ENCODE data around the gene AOPEP.

- TF ChIP-seq CTCF (IDR thresholded peaks at IDR 0.05; ENCODE audit: low read length) = no peak
- no peak for TF ChIP-seq EZH2phosphoT487 (IDR thresholded peaks at IDR 0.05; ENCODE audit: low read length)
- no peak for TF ChIP-seq EZH2 (optimal IDR thresholded peaks at IDR 0.05; ENCODE audit: low read depth, low read length)
Measured at GRCh38 chr9:95120781-95121370, 394.4 kb downstream of the AOPEP start.

Data from MM.1S (cell line).